AG04449 (cell line): ENCODE results near the gene SCN9A.

ENCODE experiments used
- CTCF ChIA-PET: fragments of 350-600 bp; formaldehyde crosslinking; extraction: SDS; loops from one replicate; lab custom pipeline; 2021; ENCODE audit warnings: antibody characterized with exemption; lab: Yijun Ruan, JAX
- POLR2A ChIA-PET: fragments of 400-600, 350-600 bp; formaldehyde crosslinking; extraction: SDS; loops from one replicate; lab custom pipeline; 2020; ENCODE audit warnings: antibody characterized with exemption, inconsistent platforms; lab: Yijun Ruan, JAX
- DNase-seq: peaks from one replicate; pipeline ENCODE4 v3.0.0-alpha.2; 2010; ENCODE audit warnings: low read depth, low spot score
- H3K4me3 ChIP-seq: 2 replicates; pipeline ENCODE4 v1.5.1; 2011; ENCODE audit warnings: low read depth, mild to moderate bottlenecking, control low read depth, low read length
- TF ChIP-seq, protein P1 (sequence below): IDR thresholded peaks from one replicate; pipeline ENCODE4 v1.5.1; 2011; ENCODE audit warnings: mild to moderate bottlenecking, moderate library complexity, low read length, control low read depth, inconsistent platforms; ENCODE audit not compliant: insufficient read depth; ENCODE audit errors: missing control alignments

The SCN9A gene

DNA sequence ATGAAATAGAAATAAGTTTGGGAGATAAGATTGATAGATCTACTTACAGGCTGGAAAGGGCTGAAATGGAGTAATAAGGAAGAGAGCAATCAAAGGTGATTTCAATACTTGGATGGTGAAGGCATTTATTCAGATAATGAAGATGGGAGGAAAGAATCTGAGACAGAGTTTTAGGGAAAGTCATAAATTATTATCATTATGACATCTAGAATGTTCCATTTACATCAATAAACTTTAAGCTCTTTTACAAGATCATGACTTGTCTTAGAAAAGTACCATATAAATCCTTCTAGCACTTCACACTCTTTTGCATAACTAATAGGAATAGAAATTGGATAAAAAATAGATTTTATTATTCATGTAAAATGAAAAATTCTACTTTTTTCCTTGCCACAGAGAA lies 2.2 kb downstream of the SCN9A start:
- POLR2A ChIA-PET: no interaction called here
- no peak overlapping the region for H3K4me3 ChIP-seq
- TF ChIP-seq, protein P1, sequence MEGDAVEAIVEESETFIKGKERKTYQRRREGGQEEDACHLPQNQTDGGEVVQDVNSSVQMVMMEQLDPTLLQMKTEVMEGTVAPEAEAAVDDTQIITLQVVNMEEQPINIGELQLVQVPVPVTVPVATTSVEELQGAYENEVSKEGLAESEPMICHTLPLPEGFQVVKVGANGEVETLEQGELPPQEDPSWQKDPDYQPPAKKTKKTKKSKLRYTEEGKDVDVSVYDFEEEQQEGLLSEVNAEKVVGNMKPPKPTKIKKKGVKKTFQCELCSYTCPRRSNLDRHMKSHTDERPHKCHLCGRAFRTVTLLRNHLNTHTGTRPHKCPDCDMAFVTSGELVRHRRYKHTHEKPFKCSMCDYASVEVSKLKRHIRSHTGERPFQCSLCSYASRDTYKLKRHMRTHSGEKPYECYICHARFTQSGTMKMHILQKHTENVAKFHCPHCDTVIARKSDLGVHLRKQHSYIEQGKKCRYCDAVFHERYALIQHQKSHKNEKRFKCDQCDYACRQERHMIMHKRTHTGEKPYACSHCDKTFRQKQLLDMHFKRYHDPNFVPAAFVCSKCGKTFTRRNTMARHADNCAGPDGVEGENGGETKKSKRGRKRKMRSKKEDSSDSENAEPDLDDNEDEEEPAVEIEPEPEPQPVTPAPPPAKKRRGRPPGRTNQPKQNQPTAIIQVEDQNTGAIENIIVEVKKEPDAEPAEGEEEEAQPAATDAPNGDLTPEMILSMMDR: no peak
- CTCF ChIA-PET: interaction anchor here (4.8 to 8.0 kb wide), 2 partner anchors 11 to 13 kb away, joined by 45 to 49 read pairs; no protein-coding TSS in a partner anchor
- no peak for DNase-seq

DNA sequence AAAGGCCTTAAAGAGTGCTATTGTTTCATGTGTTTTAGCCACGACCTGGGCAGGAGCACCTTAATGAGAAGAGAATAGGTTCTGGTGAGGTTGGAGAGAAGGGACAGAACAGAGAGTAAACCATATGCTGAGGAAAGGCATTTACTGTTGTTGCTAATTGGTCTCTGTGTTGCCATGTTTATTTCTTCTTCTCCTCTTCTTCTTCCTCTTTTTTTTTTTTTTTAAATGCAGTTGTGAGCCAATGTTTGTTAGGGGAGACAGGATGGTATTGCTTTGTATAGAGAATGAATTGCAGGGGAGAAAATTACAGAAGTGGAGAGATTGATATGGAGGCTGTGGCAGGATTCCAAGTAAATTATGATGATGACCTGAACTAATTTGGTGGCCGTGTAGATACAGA lies 2.6 kb downstream of the SCN9A start:
- no peak overlapping the region for H3K4me3 ChIP-seq
- TF ChIP-seq, protein P1: no peak
- CTCF ChIA-PET: interaction anchor here (4.8 to 8.0 kb wide), 2 partner anchors 12 kb away, joined by 45 to 49 read pairs; no protein-coding TSS in a partner anchor
- POLR2A ChIA-PET: no interaction called here
- no peak for DNase-seq

DNA sequence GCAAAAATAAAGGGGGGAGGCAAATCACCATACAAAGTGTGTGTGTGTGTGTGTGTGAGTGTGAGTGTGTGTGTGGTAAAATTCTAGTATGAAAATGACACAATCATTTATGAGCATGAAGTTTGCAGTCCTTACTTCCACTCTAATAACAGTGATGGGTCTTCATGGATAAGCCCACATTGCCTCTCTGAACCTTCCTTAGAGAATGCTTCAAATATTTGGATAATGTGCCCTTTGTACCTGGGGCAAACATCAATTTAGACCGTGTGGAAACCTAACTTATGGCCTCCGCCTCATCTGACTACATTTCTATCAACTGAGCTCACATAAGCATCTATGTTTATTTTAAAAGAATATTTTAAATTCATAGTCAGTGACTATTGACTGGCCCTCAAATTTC lies 3.7 kb downstream of the SCN9A start:
- no peak for DNase-seq
- POLR2A ChIA-PET: no interaction called here
- CTCF ChIA-PET: interaction anchor here (1.3 to 8.0 kb wide), 3 partner anchors 10 to 12 kb away, joined by 4 to 45 read pairs (median 9); no protein-coding TSS in a partner anchor
- TF ChIP-seq, protein P1: no peak
- no peak overlapping the region for H3K4me3 ChIP-seq

DNA sequence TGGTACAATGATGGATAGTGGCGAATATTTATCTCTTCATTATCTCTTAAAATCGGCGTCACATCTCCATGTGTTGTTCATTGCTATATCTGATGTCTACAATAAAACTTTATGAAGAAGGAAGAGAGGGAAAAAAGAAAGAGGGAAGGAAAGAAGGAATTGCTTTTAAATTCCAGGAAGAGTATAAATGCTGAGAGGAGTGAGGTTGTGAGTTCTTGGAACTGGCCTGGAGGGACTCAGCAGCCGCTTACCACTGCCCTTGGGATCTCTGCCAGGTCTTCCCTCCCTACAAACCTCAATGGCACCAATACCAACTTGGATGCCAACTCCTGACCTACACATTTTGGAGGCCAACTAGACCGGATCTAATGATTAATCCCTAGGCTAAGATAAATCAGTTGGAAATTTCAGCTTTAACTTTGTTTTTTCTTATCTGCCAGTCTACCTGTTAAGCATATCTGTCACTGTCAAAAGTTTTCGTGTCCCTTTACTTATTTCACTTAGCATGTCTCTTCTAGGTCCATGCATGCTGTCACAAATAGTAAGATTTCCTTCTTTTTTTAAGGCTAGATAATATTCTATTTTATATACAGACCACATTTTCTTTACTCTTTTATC lies 9.8 kb downstream of the SCN9A start:
- POLR2A ChIA-PET: no interaction called here
- TF ChIP-seq, protein P1: no peak
- no peak for DNase-seq
- H3K4me3 ChIP-seq: no peak overlapping the region
- CTCF ChIA-PET: interaction anchor here (1.1 to 2.0 kb wide), 3 partner anchors 10 to 19 kb away, joined by 3 to 7 read pairs (median 3); partner anchors contain the start of gene SCN9A

DNA sequence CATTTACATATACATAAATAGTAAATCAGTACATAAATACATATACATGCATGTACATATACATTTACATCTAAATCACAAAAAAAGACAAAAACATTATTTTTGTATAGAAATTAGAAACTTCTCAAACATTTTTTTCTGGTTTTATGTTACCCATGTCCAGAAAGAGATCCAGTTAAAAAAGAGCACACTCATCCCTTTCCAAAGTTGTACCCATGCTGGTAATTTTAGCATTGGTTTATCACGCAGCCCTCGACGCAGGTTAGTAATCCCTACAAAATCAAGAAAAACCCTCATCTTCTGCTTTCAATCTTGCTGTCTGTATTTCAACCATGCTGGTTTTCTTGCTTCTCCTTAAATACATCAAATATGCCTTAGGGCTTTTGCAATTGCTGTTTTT lies 10.5 kb downstream of the SCN9A start:
- no peak for DNase-seq
- POLR2A ChIA-PET: no interaction called here
- CTCF ChIA-PET: interaction anchor here (1.1 kb wide), 1 partner anchor 11 kb away, joined by 3 read pairs; no protein-coding TSS in a partner anchor

More for the DNA sequence above, 10.5 kb downstream of the SCN9A start:
- TF ChIP-seq, protein P1: no peak
- no peak overlapping the region for H3K4me3 ChIP-seq
